ENCODE measurements around the gene MTURN.

MTURN gene

DNA sequence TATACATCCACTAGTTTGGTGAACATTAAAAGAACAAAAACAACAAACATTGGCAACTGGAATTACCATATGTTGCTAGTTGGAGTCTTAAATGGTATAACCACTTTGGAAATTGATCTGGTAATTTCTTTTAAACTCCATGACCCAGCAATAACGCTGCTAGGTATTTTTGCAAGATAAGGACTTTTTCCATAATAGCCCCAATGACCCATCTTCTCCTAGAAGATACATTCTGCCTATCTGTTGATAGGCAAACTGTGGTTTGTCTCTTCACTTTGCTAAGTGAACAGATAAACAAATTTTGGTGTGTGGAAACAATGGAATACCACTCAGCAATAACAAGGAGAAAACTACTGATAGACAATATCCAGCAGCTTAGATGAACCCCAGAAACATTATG, 30.6 kb upstream of the MTURN start:
- Histone ChIP-seq H3K4me3 (replicated peaks; ENCODE audit: insufficient read depth, low read length) (no peak overlapping the region), H3K27me3 (ENCODE audit: insufficient read depth, poor library complexity, severe bottlenecking) (no peaks in the 10 kb centered on the region), H3K27ac (replicated peaks) (no peak overlapping the region)
- DNase-seq (ENCODE audit: low read depth in 1 of 2, low spot score in 1 of 2) = no peak
- no peak for TF ChIP-seq POLR2AphosphoS5 (IDR thresholded peaks at IDR 0.05; ENCODE audit: low read depth)
- TF ChIP-seq, protein P1, sequence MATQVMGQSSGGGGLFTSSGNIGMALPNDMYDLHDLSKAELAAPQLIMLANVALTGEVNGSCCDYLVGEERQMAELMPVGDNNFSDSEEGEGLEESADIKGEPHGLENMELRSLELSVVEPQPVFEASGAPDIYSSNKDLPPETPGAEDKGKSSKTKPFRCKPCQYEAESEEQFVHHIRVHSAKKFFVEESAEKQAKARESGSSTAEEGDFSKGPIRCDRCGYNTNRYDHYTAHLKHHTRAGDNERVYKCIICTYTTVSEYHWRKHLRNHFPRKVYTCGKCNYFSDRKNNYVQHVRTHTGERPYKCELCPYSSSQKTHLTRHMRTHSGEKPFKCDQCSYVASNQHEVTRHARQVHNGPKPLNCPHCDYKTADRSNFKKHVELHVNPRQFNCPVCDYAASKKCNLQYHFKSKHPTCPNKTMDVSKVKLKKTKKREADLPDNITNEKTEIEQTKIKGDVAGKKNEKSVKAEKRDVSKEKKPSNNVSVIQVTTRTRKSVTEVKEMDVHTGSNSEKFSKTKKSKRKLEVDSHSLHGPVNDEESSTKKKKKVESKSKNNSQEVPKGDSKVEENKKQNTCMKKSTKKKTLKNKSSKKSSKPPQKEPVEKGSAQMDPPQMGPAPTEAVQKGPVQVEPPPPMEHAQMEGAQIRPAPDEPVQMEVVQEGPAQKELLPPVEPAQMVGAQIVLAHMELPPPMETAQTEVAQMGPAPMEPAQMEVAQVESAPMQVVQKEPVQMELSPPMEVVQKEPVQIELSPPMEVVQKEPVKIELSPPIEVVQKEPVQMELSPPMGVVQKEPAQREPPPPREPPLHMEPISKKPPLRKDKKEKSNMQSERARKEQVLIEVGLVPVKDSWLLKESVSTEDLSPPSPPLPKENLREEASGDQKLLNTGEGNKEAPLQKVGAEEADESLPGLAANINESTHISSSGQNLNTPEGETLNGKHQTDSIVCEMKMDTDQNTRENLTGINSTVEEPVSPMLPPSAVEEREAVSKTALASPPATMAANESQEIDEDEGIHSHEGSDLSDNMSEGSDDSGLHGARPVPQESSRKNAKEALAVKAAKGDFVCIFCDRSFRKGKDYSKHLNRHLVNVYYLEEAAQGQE (IDR thresholded peaks at IDR 0.05; ENCODE audit: insufficient replicate concordance, low read depth) = no peak

DNA sequence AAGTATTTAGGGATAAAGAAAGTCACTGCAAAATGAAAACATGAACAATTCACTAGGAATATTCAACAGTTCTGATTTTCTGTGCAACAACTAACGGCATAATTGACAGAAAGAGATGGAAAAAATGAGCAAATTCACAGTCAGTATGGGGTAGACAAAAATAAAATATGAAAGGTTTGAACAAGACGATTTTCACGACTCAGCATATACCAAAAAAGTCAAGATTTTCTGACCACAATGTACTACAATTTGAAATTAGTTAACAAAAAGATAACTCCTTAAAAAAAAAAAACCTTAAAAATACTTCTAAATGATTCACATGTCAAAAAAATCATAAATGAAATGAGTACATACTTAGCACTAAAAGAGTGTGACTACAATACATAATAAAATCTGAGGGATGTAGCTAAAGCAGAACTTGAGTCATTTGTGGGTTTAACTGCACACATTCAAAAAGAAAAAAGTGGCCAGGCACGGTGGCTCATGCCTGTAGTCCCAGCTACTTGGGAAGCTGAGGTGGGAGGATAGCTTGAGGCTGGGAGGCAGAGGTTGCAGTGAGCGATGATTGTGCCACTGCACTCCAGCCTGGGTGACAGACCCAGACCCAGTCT, 22.6 kb upstream of the MTURN start:
- DNase-seq (ENCODE audit: low read depth in 1 of 2, low spot score in 1 of 2) = no peak
- Histone ChIP-seq H3K4me3 (replicated peaks; ENCODE audit: insufficient read depth, low read length) (no peak overlapping the region), H3K27me3 (ENCODE audit: insufficient read depth, poor library complexity, severe bottlenecking) (no peaks in the 10 kb centered on the region), H3K27ac (replicated peaks) (no peak overlapping the region)
- TF ChIP-seq, protein P1 (IDR thresholded peaks at IDR 0.05; ENCODE audit: insufficient replicate concordance, low read depth) = no peak
- TF ChIP-seq, protein P2, sequence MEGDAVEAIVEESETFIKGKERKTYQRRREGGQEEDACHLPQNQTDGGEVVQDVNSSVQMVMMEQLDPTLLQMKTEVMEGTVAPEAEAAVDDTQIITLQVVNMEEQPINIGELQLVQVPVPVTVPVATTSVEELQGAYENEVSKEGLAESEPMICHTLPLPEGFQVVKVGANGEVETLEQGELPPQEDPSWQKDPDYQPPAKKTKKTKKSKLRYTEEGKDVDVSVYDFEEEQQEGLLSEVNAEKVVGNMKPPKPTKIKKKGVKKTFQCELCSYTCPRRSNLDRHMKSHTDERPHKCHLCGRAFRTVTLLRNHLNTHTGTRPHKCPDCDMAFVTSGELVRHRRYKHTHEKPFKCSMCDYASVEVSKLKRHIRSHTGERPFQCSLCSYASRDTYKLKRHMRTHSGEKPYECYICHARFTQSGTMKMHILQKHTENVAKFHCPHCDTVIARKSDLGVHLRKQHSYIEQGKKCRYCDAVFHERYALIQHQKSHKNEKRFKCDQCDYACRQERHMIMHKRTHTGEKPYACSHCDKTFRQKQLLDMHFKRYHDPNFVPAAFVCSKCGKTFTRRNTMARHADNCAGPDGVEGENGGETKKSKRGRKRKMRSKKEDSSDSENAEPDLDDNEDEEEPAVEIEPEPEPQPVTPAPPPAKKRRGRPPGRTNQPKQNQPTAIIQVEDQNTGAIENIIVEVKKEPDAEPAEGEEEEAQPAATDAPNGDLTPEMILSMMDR (IDR thresholded peaks at IDR 0.05; ENCODE audit: insufficient read depth, low read length) = no peak
- TF ChIP-seq GABPA (IDR thresholded peaks at IDR 0.05; ENCODE audit: low read depth) = no peak
- no peak for TF ChIP-seq SPI1 (IDR thresholded peaks at IDR 0.05; ENCODE audit: borderline replicate concordance, low read depth)
- TF ChIP-seq POLR2AphosphoS5 (IDR thresholded peaks at IDR 0.05; ENCODE audit: low read depth) = no peak

DNA sequence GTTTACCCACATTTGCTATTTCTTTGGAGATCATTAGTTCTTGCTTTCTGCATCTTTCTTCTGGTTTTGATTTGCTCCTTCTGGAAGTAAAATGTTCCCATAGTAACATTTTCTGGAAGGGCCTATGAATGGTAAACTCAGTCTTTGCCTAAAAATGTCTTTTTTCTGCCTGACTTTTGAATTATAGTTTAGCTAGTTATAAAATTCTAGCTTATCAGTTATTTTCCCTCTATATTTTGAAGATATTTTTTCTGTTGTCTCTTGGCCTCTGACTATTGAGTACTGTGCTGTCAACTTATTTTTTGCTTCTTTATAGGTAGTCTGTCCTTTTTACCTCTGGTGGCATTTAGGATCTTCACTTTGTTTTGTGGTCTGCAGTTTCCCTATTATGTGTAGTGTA, 21.6 kb upstream of the MTURN start:
- TF ChIP-seq, protein P2 (IDR thresholded peaks at IDR 0.05; ENCODE audit: insufficient read depth, low read length) = no peak
- TF ChIP-seq POLR2AphosphoS5 (IDR thresholded peaks at IDR 0.05; ENCODE audit: low read depth) = no peak
- TF ChIP-seq, protein P1 (IDR thresholded peaks at IDR 0.05; ENCODE audit: insufficient replicate concordance, low read depth) = no peak
- no peak for TF ChIP-seq SPI1 (IDR thresholded peaks at IDR 0.05; ENCODE audit: borderline replicate concordance, low read depth)
- TF ChIP-seq GABPA (IDR thresholded peaks at IDR 0.05; ENCODE audit: low read depth) = no peak
- no peak overlapping the region for H3K4me3 ChIP-seq (replicated peaks; ENCODE audit: insufficient read depth, low read length)
- no peak overlapping the region for H3K27ac ChIP-seq (replicated peaks)
- no peak for DNase-seq (ENCODE audit: low read depth in 1 of 2, low spot score in 1 of 2)
- H3K27me3 ChIP-seq (ENCODE audit: insufficient read depth, poor library complexity, severe bottlenecking) = no peaks in the 10 kb centered on the region
